Measurements from ENCODE around the gene TGFBR2.
"Not testable (repeated sequence)": the region's sequence is repeated elsewhere in the genome, so short reads cannot be mapped to it uniquely, and the experiment has no call there.

DNA sequence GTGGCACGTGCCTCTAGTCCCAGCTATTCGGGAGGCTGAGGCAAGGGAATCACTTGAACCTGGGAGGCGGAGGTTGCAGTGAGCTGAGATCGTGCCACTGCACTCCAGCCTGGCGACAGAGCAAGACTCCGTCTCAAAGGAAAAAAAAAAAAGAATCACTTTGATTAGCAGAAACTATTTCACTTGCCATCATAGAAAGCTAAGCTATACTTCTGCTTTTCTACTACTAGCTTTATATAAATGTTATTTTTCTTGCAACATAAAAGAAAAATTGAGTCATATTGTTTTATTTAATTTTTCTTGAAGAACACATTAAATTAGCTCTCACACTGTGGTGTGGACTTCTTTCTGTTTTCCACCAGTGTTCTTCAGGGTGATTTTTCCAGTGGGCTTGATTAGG, 18.1 kb downstream of the TGFBR2 start:
- TF ChIP-seq, protein P1, sequence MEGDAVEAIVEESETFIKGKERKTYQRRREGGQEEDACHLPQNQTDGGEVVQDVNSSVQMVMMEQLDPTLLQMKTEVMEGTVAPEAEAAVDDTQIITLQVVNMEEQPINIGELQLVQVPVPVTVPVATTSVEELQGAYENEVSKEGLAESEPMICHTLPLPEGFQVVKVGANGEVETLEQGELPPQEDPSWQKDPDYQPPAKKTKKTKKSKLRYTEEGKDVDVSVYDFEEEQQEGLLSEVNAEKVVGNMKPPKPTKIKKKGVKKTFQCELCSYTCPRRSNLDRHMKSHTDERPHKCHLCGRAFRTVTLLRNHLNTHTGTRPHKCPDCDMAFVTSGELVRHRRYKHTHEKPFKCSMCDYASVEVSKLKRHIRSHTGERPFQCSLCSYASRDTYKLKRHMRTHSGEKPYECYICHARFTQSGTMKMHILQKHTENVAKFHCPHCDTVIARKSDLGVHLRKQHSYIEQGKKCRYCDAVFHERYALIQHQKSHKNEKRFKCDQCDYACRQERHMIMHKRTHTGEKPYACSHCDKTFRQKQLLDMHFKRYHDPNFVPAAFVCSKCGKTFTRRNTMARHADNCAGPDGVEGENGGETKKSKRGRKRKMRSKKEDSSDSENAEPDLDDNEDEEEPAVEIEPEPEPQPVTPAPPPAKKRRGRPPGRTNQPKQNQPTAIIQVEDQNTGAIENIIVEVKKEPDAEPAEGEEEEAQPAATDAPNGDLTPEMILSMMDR (IDR thresholded peaks at IDR 0.05) = not testable (repeated sequence)
- TF ChIP-seq POLR2A (IDR thresholded peaks at IDR 0.05) = not testable (repeated sequence)
